GM21360 (cell line): ENCODE results near the gene ATG4C.

Experiments
- ATAC-seq: cut with Tn5 transposase; IDR thresholded peaks from one replicate; pipeline ENCODE4 v1.9.1; 2021; ENCODE audit warnings: mild to moderate bottlenecking, moderate library complexity; ENCODE audit not compliant: unreplicated experiment

The ATG4C gene

GRCh38 chr1:62903522-62903921, 119.6 kb downstream of the ATG4C start:
- ATAC-seq = no peak

- ATAC-seq = no peak
These were observed 120.3 kb downstream of the ATG4C start for GRCh38 chr1:62903982-62904855.

- ATAC-seq = no peak
These were observed 120.9 kb downstream of the ATG4C start for GRCh38 chr1:62904856-62905225.

GRCh38 chr1:62905309-62905708, 121.4 kb downstream of the ATG4C start:
- no peak for ATAC-seq

- no peak for ATAC-seq
These were observed 121.9 kb downstream of the ATG4C start for GRCh38 chr1:62905872-62906271.

GRCh38 chr1:62906428-62906886, 122.5 kb downstream of the ATG4C start:
- ATAC-seq = no peak

GRCh38 chr1:62908168-62908695, 124.3 kb downstream of the ATG4C start:
- ATAC-seq = no peak

GRCh38 chr1:62912028-62912638, 128.2 kb downstream of the ATG4C start:
- ATAC-seq = no peak
